ENCODE data around the gene TNNT3. TPM values are rescaled to one million over a fixed set of nuclear protein-coding genes. Genes with fewer than 3 reads are reported as not detected.

TNNT3 gene
- total RNA-seq, 1 experiment from 2014 or later: 0.71 TPM

DNA sequence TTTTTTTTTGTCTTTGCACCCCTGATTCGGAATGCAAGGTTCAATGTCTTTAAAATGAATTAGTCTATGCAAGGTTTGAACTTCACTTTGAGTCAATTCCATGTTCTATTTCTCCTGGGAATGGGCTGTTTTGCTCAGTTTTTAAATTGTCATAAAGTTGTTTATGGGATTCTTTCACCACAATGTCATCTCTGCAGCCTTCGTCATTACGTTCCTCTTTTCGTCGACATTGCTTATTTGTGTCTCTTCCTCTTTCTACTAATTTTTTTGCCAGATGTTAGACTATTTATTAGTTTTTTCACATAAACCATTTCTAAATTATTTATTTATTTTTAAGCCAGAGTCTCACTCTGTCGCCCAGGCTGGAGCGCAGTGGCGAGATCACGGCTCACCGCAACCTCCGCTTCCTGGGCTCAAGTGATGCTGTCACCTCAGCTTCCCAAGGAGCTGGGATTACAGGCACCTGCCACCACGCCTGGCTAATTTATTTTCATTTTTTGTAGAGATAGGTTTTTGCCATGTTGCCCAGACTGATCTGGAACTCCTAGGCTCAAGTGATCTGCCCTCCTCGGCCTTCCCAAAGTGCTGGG, 7.1 kb upstream of the TNNT3 start:
- RAD21 ChIA-PET (ENCODE audit: low non-redundant PET in 1 of 2, low total read pairs in 2 of 2, uncharacterized antibody in 2 of 2, unreplicated experiment in 2 of 2): no interaction called here
- POLR2A ChIA-PET: no interaction called here
- Histone ChIP-seq H2AFZ (ENCODE audit: low read depth, low read length, poor library complexity, severe bottlenecking) (no peak overlapping the region), H3K27me3 (ENCODE audit: insufficient read depth, low read length) (no peaks in the 10 kb centered on the region), H3K4me3 (replicated peaks in 1 of 2; ENCODE audit: low read depth in 1 of 2, low read length in 2 of 2) (no peak overlapping the region), H3K9me3 (ENCODE audit: control insufficient read depth in 1 of 2, insufficient read depth in 1 of 2, low read depth in 1 of 2, low read length in 2 of 2) (no peaks in the 10 kb centered on the region), H3K9ac (ENCODE audit: low read length) (no peak overlapping the region), H3K4me1 (ENCODE audit: control insufficient read depth in 1 of 2, insufficient read depth in 2 of 2, low read length in 2 of 2) (no peaks in the 10 kb centered on the region), H3K27ac (ENCODE audit: low read depth, low read length) (no peak overlapping the region), H3K36me3 (ENCODE audit: control insufficient read depth in 1 of 2, insufficient read depth in 2 of 2, low read length in 2 of 2) (no peaks in the 10 kb centered on the region), H4K20me1 (ENCODE audit: insufficient read depth) (no peaks in the 10 kb centered on the region), H3K79me2 (ENCODE audit: insufficient read depth, low read length) (no peaks in the 10 kb centered on the region), H3K4me2 (ENCODE audit: low read length) (no peak overlapping the region), H3K9me2 (ENCODE audit: insufficient read depth) (no peaks in the 10 kb centered on the region)
- CTCF ChIA-PET: no interaction called here
- no peak for DNase-seq (ENCODE audit: low read depth, low spot score)
- TF ChIP-seq, protein P1, sequence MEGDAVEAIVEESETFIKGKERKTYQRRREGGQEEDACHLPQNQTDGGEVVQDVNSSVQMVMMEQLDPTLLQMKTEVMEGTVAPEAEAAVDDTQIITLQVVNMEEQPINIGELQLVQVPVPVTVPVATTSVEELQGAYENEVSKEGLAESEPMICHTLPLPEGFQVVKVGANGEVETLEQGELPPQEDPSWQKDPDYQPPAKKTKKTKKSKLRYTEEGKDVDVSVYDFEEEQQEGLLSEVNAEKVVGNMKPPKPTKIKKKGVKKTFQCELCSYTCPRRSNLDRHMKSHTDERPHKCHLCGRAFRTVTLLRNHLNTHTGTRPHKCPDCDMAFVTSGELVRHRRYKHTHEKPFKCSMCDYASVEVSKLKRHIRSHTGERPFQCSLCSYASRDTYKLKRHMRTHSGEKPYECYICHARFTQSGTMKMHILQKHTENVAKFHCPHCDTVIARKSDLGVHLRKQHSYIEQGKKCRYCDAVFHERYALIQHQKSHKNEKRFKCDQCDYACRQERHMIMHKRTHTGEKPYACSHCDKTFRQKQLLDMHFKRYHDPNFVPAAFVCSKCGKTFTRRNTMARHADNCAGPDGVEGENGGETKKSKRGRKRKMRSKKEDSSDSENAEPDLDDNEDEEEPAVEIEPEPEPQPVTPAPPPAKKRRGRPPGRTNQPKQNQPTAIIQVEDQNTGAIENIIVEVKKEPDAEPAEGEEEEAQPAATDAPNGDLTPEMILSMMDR (IDR thresholded peaks at IDR 0.05 in 2 of 3, conservative IDR thresholded peaks at IDR 0.05 in 1 of 3; ENCODE audit: borderline replicate concordance in 1 of 3, insufficient read depth in 1 of 3, low read depth in 2 of 3, low read length in 2 of 3): no peak
- no peak for TF ChIP-seq CBX3 (IDR thresholded peaks at IDR 0.05; ENCODE audit: low read depth)
- no peak for TF ChIP-seq REST (IDR thresholded peaks at IDR 0.05; ENCODE audit: low read depth)
- no peak for TF ChIP-seq EZH2phosphoT487 (IDR thresholded peaks at IDR 0.05; ENCODE audit: borderline replicate concordance)
- no peak for TF ChIP-seq ELF1 (IDR thresholded peaks at IDR 0.05; ENCODE audit: borderline replicate concordance, low read depth)
- no TSS peak for BruUV-seq (replicated peaks)
- intact Hi-C loops (cut with micrococcal nuclease): no loop called here
- ATAC-seq: no peak
